Skin of body (tissue), 2 donors: ENCODE data around the gene SNPH. TPM values are rescaled to one million over a fixed set of nuclear protein-coding genes. Genes with fewer than 3 reads are reported as not detected.

Experiments
- DNase-seq: peaks from one replicate; lab custom pipeline; 2025; lab: John Stamatoyannopoulos, UW
- total RNA-seq: library from RNA; depleted of rRNA; stranded (reverse); fragments of >200 nt; gene quantifications from one replicate; pipeline ENCODE4 v1.2.3, GENCODE V29; 2014

The SNPH gene
- total RNA-seq, 1 donor from 2014 or later = 1.2 TPM

DNA sequence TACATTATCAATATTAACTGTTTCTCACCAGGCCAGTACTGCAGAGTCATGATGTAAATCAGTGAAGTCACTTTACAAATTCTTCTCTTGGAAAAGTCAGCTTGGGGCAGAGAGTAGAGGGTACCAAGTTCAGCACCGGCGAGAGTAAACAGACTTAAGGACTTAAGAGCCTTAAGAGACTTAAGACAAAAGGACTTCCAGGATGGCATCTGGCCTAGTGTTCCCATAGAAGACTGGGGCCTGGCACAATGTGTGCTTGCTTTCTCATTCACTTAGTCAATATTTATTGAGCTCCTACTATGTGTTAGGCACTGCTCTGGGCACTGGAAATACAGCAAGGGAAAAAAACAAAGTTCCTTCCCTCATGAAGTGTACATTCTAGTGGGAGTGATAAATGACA, 1.4 kb upstream of the SNPH start:
- DNase-seq = no peak

- no peak for DNase-seq
Observed at GRCh38 chr20:1265226-1265915, 723 bp upstream of the SNPH start.

GRCh38 chr20:1265916-1266166, 253 bp upstream of the SNPH start:
- DNase-seq = no peak

DNA sequence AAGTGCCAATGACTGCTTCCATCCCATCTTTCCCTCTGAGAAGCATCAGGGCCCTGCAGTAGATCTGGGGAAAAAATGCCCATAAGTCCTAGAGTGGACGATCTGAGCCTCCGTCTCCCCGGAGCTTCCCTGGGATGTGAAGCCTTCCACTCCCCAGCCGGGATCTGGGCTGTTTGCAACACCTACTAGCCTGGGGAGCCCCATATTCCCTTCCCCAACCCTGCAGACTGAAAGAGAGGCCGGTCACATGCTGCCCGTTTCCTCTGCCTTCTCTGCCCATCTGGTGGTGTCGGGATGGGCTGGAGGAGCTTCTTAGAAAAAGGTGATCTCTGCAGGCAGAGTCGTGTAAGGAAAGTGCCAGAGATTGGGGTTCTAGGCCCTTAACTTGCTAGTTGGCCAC, 1.1 kb downstream of the SNPH start:
- DNase-seq = no peak

GRCh38 chr20:1267809-1268374, 1.8 kb downstream of the SNPH start:
- DNase-seq = no peak

- DNase-seq = no peak
Observed at GRCh38 chr20:1269235-1269634, 3.1 kb downstream of the SNPH start.

GRCh38 chr20:1269850-1270249, 3.8 kb downstream of the SNPH start:
- no peak for DNase-seq

- no peak for DNase-seq
Observed at GRCh38 chr20:1272368-1273100, 6.4 kb downstream of the SNPH start.

- DNase-seq = no peak
Observed at GRCh38 chr20:1273366-1273765, 7.3 kb downstream of the SNPH start.

DNA sequence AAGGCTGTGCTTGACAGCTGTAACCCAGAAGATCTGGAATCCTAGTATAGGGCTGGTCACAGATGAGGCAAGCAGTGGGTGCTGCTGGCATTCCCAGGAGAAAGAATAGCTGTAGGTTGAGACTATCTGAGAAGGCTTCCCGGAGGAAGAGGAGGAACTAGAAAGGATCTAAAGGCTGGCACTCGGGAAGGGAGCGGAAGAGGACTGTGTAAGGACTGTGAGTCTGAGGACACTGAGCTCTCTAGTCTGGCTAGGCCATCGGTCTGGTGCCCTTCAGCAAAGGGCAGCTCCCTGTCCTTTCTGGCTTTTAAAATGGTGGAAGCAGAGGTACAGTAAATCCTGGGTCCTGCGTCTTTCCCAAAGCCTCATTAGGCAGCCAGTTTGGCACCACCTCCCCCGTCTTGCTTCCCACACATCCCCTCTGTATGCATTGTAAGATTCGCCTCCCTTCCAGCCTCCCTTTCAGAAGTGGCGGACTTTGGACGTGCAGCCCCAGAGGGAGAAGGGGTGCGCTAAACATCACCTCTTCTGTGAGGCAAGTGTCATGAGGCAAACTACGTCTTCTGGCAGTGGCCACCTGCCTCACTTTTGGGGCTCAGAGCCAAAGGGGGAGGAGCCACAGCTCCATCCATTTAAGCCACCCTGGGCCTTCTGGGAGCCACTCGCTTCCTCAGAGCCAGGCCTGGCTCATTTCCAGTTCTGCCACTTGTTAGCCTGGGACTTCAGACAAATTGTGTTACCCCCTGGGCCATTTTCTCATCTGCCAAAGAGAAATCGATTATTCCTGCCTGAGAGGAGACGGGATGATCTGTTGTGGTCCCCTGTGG, 8.6 kb downstream of the SNPH start:
- no peak for DNase-seq

DNA sequence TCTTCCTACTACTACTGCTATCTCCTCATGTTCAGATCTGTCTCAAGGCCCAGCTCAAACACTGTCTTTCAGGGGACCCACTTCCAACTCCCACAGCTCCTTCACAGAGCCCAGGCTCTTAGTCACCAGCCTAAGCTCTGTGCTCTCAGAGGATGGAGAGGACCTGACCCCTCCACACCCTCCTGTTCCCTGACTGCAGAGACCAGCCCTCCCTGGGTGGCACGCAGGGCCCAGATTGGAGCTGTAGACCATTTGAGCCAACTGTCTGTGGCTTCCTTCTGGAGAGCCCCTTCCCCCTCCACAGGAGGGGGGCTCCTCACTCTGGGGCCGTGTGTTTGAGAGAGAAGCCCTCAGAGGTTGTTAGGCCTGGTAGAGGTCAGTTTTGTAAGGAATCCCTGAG, 9.8 kb downstream of the SNPH start:
- DNase-seq = no peak

DNA sequence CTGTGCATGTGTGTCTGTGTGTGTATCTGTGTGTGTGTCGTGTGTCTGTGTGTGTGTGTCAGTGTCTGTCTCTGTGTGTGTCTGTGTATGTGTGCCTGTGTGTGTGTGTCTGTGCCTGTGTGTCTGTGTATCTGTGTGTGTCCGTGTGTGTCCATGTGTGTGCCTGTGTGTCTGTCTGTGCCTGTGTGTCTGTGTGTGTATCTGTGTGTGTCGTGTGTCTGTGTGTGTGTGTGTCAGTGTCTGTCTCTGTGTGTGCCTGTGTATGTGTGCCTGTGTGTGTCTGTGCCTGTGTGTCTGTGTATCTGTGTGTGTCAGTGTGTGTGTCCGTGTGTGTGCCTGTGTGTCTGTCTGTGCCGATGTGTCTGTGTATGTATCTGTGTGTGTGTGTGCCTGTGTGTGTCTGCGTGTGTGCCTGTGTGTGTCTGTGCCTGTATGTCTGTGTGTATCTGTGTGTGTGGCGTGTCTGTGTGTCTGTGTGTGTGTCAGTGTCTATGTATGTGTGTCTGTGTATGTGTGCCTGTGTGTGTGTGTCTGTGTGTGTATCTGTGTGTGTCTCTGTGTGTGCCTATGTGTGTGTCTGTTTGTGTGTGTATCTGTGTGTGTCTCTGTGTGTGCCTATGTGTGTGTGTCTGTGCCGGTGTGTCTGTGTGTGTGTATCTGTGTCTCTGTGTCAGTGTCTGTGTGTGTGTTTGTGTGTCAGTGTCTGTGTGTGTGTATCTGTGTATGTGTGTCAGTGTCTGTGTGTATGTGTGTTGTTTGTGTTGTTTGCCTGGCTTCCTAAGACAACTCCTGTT, 11.6 kb downstream of the SNPH start:
- DNase-seq = no peak

DNA sequence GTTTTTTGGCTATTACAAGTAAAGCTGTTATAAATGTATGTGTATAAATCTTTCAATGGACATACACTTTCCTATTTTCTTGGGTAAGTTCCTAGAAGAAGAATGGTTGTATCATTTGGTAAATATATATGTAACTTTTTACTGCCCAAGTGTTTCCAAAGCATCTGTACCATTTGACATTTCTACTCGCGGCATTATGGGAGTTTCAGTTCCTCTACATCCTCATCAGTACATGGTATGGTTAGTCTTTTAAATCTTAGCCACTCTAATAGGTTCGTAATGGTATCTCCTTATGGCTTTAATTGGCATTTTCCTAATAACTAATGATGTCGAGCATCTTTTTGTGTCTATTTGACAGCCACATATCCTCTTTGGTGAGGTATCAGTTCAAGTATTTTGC, 12.9 kb downstream of the SNPH start:
- DNase-seq = no peak

DNA sequence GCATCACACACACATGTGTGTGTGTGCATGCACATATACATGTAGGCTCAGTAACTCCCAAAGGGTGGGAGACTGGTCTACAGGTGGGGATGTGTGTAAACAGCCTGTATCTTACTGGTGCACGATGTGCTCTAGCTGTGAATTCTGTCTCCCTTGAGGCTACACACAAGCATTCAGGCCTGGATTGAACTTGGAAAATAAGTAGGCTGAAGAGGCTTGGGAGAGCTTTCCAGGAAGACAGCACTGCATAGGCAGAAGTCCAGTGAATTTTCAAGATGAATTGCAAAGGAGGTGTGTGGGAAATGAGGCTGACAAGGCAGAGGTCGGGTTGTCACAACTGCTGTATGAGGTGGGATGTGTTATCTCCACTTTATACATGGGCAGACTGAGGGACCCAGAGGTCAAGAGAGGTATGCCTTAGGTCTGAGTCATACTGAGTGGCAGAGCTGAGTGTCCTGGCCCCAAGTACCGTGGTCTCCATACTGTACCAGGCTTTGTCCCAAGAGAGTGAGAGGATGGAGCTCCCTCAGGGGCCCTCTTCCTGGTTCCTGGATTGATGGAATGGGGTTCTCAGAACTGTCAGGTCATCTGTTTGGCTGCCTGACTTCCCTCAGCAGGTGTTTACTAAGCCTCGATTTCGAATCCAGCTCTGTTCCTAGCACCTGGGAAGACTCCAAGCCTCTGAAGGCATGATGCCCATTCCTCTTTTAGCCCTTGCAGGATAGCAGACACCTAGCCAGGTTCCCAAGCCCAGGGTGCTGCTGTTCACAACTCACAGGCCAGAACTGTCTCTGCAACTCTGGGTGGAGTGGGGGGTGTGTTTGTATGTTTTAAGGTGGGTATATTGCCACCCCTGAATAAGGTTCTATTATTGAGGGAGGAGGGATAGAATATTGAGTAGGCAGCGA, 14.4 kb downstream of the SNPH start:
- DNase-seq = no peak

DNA sequence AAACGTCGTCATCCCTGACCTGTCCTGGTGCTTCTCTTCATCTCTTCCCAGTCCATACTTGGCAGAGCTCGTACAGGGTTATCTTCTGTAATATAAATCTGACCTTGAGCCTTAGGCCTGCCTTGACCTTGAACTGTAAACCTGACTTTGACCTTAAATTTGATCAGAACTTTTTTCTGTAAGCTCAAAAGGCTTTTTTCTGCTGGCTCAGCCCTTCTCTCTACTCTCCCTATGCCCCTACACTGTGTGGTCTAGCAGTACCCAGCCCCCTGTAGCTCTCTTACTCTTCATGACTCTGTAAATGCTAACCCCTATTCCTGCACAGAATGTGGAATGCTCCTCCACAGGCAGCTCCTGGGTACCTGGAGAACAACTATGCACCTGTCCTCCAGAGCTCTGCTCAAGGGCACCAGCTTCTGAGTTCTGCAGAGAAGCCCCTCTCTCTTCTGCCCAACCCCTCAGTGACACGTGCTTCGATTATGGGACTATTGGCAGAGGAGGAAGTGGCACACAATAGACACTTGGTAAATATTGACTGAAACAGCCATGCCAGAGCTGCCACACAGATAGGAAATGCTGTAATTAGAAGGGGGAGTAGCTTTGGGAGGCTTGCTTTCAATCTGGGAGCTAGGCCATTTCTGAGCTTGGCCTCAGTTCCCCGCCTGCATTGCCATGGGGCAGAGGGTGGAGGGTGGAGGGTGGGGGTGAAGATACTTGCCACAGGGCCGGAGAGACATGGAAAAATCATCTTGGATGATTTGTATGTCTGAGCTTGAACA, 15.4 kb downstream of the SNPH start:
- no peak for DNase-seq

DNA sequence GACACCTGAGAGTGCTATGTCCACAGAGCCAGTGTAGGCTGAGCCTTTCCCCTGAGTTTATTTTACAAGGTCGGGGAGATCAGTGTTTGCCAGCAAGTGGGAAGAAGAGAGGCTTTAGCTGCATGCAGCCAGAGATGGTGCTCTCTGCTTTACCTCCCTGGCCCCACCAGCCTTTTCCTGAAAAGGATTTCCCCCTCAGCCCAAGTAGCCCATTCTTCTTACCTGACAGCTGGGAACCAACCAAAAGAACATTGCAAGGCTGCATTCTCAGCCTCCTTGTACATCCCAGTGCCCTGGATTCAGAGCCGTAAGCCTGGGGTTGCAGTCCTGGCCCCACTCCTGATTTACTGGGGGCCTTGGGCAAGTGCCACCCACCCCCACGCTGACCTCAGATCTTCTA, 16.9 kb downstream of the SNPH start:
- no peak for DNase-seq

DNA sequence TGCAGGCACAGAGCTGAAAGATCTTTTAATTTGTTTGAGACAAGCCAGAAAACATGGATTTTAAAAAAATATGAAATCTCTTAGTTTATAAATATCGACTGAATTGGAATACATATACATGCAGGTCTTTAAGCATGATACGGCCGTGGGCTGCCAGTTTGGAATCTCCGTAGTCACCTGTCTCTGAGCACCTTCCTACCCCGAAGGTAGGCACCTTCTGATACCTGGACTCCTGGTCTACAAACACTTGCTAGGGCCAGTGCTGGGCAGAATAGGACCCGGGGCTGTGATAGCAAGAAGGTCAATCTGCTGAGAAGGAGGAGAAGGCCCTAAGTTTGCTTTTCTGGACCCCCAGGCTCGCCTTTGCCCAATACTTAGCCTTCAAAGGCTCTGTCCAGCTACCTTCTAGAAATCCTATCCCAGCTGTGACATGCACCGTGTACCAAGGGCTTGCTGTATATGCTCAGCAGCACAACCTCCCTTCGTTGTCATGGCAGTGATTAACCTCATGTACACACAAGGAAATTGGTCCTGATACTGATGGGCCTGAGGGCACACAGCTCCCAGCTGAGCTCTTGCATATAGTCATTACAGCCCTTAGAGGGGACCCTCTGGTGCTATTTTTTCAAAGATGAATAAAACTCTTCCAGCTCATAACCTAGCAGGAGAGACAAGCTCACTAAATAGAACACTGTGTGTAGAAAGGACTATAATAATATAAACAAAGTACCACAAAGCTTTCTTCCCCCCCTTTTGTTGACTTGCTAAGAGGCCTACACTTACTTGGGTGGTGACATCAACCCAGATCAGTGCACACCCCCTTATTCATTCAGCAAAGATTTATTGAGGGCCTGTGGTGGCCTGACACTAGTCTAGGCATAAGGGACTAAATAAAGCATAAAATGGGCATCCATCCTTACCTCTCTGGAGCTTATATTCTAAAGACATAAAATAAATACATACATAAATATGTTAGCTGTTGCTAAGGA, 17.7 kb downstream of the SNPH start:
- no peak for DNase-seq

DNA sequence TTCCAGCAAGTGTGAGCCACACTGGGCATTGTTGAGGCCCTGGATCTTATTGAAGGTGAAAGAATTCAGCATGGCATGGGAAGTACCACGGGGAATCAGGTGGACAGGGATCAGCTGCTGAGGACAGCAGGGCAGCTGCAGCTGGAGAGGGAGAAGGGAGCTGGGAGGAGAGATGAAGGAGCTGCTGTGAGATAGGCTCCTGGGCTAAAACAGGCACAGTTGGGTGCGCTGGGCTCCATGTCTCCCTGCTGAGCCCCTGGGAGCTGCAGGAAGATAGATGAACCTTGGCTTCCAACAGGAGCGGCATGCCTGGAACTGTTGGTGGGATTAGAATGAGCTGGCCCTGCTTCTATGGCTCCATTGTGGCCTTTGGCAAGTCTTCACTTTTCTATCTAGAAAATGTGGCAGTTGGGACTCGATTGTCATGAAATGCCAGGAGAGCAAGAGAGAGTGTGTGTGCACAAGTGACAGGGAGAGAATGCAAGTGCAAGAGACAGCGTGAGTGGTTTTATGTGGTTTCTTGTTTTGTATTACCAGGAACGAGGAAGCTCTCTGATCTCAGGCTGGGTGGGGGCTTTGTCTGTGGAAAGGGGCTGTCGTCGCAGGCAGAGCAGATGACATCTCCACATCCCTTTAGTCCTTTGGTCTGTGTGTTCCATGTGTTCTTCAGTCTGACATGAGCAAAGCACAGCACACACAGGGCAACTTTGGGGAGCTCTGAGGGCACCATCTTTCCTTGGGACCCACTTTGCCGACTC, 20.4 kb downstream of the SNPH start:
- DNase-seq = no peak
